Mesenchymal stem cell (in vitro differentiated cells and primary cell): ENCODE results near the gene DNAH10.

ENCODE experiments used
- DNase-seq: peaks from one replicate; pipeline ENCODE4 v3.0.0-alpha.2; 2013
- H2AFZ ChIP-seq: one replicate; pipeline ENCODE4 v1.6.1; 2013; ENCODE audit warnings: low read depth, mild to moderate bottlenecking, control low read depth, inconsistent platforms, low read length, moderate library complexity
- H2AK5ac ChIP-seq: 2 replicates; pipeline ENCODE4 v1.6.1; 2013; ENCODE audit warnings: low read length, moderate library complexity, mild to moderate bottlenecking, inconsistent platforms; ENCODE audit not compliant: severe bottlenecking
- H2BK120ac ChIP-seq: one replicate; pipeline ENCODE4 v1.6.1; 2013; ENCODE audit warnings: low read depth, mild to moderate bottlenecking, inconsistent platforms, low read length, moderate library complexity
- H2BK12ac ChIP-seq, 2 experiments: one replicate each; pipeline ENCODE4 v1.6.1; 2013; ENCODE audit warnings: inconsistent platforms in 2 of 2, low read length in 2 of 2, mild to moderate bottlenecking in 2 of 2, moderate library complexity in 2 of 2, control low read depth in 1 of 2
- H2BK15ac ChIP-seq: one replicate; pipeline ENCODE4 v1.6.1; 2013; ENCODE audit warnings: mild to moderate bottlenecking, low read depth, inconsistent platforms; ENCODE audit not compliant: poor library complexity, severe bottlenecking
- H2BK5ac ChIP-seq: 2 replicates; pipeline ENCODE4 v1.6.1; 2013; ENCODE audit warnings: low read depth, mild to moderate bottlenecking, low read length, control low read depth, inconsistent platforms; ENCODE audit not compliant: poor library complexity, severe bottlenecking
- H3K14ac ChIP-seq, 2 experiments: one replicate each; pipeline ENCODE4 v1.6.1; 2013; ENCODE audit warnings: inconsistent platforms in 2 of 2, low read length in 2 of 2, control low read depth in 1 of 2, mild to moderate bottlenecking in 1 of 2, moderate library complexity in 1 of 2
- H3K18ac ChIP-seq, 2 experiments: one replicate each; pipeline ENCODE4 v1.6.1; 2013; ENCODE audit warnings: inconsistent platforms in 2 of 2, low read length in 2 of 2, control low read depth in 1 of 2, low read depth in 1 of 2, mild to moderate bottlenecking in 1 of 2
- H3K23ac ChIP-seq, 2 experiments: one replicate each; pipeline ENCODE4 v1.6.1; 2013; ENCODE audit warnings: inconsistent platforms in 2 of 2, low read length in 2 of 2, mild to moderate bottlenecking in 2 of 2, moderate library complexity in 2 of 2, control low read depth in 1 of 2
- H3K27ac ChIP-seq: 2 replicates; pipeline ENCODE4 v1.5.1; 2013; ENCODE audit warnings: mild to moderate bottlenecking, moderate library complexity, low read length, control low read depth, inconsistent platforms; ENCODE audit not compliant: poor library complexity, severe bottlenecking
- H3K27me3 ChIP-seq, 2 experiments: 2 replicates each; pipeline versions ENCODE4 v1.6.1 to v1.7.0; 2013; ENCODE audit warnings: low read length in 2 of 2, mild to moderate bottlenecking in 2 of 2, moderate library complexity in 2 of 2, control low read depth in 1 of 2, inconsistent platforms in 1 of 2; ENCODE audit not compliant: control insufficient read depth in 1 of 2, insufficient read depth in 1 of 2
- H3K36me3 ChIP-seq, 2 experiments: 2 replicates each; pipeline versions ENCODE4 v1.6.1 to v1.7.0; 2013; ENCODE audit warnings: low read length in 2 of 2, control low read depth in 1 of 2, inconsistent platforms in 1 of 2, low read depth in 1 of 2, mild to moderate bottlenecking in 1 of 2; ENCODE audit not compliant: insufficient read depth in 2 of 2, control insufficient read depth in 1 of 2
- H3K4ac ChIP-seq, 2 experiments: one replicate each; pipeline ENCODE4 v1.6.1; 2013; ENCODE audit warnings: inconsistent platforms in 2 of 2, low read length in 2 of 2, mild to moderate bottlenecking in 2 of 2, moderate library complexity in 2 of 2, control low read depth in 1 of 2, low read depth in 1 of 2
- H3K4me1 ChIP-seq: 2 replicates; pipeline ENCODE4 v1.6.1; 2013; ENCODE audit warnings: low read depth, low read length, control low read depth; ENCODE audit not compliant: control insufficient read depth, insufficient read depth
- H3K4me2 ChIP-seq: 2 replicates; pipeline ENCODE4 v1.6.1; 2013; ENCODE audit warnings: low read length, mild to moderate bottlenecking, inconsistent platforms; ENCODE audit not compliant: poor library complexity, severe bottlenecking
- H3K4me3 ChIP-seq, 2 experiments: 2 replicates each; pipeline versions ENCODE4 v1.5.1 to v1.7.0; 2013; ENCODE audit warnings: low read length in 2 of 2, mild to moderate bottlenecking in 2 of 2, control low read depth in 1 of 2, low read depth in 1 of 2; ENCODE audit not compliant: insufficient read depth in 1 of 2
- H3K79me1 ChIP-seq: replicated peaks from 2 replicates; pipeline ENCODE4 v1.6.1; 2013; ENCODE audit warnings: mild to moderate bottlenecking, control low read depth, low read length, inconsistent platforms; ENCODE audit not compliant: poor library complexity, severe bottlenecking
- H3K9ac ChIP-seq: 2 replicates; pipeline ENCODE4 v1.7.0; 2013; ENCODE audit warnings: mild to moderate bottlenecking, low read length, moderate library complexity
- H3K9me3 ChIP-seq: 2 replicates; pipeline ENCODE4 v1.7.0; 2013; ENCODE audit warnings: mild to moderate bottlenecking, low read length; ENCODE audit not compliant: control insufficient read depth
- H4K8ac ChIP-seq: one replicate; pipeline ENCODE4 v1.6.1; 2013; ENCODE audit warnings: inconsistent platforms, mild to moderate bottlenecking, low read length, moderate library complexity
- H4K91ac ChIP-seq: one replicate; pipeline ENCODE4 v1.6.1; 2013; ENCODE audit warnings: mild to moderate bottlenecking, low read length, inconsistent platforms
- WGBS: methylation state at CpG from one replicate; pipeline ENCODE4 v1.1.7; 2013; ENCODE audit warnings: mixed read lengths; 5-methylcytosine and 5-hydroxymethylcytosine counted together

Gene DNAH10

DNA sequence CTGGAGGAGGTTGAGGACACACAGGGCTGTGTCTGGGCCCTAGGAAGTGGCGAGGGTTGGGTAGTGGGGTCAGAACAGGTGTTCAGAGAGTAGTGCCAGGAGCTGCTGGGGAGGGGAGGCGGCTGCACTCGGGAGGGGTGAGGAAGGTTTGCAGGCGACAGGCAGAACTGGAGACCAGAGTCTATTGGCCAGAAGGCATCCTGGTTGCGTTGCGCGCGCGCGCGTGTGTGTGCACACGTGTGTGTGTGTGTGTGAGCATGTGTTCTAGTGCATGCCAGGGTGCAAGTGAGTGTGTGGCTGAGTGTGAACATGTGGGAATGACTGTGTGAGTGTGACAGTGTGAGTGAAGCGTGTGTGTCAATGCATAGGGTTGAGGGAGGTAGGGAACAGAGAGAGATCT, 124.2 kb downstream of the DNAH10 start:
- no peak overlapping the region for H4K91ac ChIP-seq
- H3K4me1 ChIP-seq: no peaks in the 10 kb centered on the region
- no peak overlapping the region for H2BK5ac ChIP-seq
- H3K4me3 ChIP-seq: no peak overlapping the region
- H2AK5ac ChIP-seq: no peak overlapping the region
- 87% methylated on average over 13 of the region's 13 CpGs for WGBS
- no peak for DNase-seq
- no peak overlapping the region for H3K14ac ChIP-seq
- no peaks in the 10 kb centered on the region for H3K36me3 ChIP-seq
- no peak overlapping the region for H3K9ac ChIP-seq
- H3K27me3 ChIP-seq: peaks cover 61 to 65% of the 10 kb centered on the region in 2 experiments
- H3K9me3 ChIP-seq: peaks cover 5% of the 10 kb centered on the region
- H3K4me2 ChIP-seq: no peak overlapping the region
- H4K8ac ChIP-seq: no peak overlapping the region
- H2BK12ac ChIP-seq: no peak overlapping the region
- no peaks in the 10 kb centered on the region for H3K79me1 ChIP-seq
- no peak overlapping the region for H2BK15ac ChIP-seq
- no peak overlapping the region for H3K18ac ChIP-seq
- H3K4ac ChIP-seq: no peak overlapping the region
- H2AFZ ChIP-seq: no peak overlapping the region
- H3K23ac ChIP-seq: peak overlapping the region in 1 of 2 experiments; percentile 2
- no peak overlapping the region for H3K27ac ChIP-seq
- no peak overlapping the region for H2BK120ac ChIP-seq

DNA sequence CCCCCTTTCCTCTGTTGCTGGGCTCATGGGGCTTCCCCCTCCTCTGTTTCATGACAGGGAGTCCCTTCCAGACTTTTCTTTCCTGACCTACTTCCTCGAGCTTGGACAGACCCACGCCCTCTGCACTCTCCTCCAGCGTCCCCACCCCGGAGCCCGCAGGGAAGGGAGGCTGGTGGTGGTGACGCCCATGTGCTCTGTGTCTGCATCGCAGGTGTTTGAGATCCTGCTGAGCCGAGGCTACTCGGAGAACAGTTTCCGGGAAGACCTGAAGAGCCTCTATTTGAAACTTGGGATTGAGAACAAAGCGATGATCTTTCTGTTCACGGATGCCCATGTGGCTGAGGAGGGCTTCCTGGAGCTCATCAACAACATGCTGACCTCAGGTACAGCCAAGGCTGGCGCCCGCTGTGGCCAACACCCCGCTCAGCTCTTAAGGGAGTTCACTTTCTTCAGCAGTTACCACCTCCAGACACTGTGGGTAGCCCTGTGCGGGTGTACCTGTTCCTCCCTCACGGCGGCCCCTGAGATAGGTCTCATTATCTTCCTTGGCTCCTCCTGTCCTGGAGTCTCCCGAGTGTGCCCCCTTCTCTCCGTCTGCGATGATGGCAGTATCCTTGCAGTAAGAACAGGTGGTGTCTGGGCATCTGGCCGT, 125.0 kb downstream of the DNAH10 start:
- H4K8ac ChIP-seq: no peak overlapping the region
- H3K23ac ChIP-seq: no peak overlapping the region
- no peak overlapping the region for H3K14ac ChIP-seq
- H3K79me1 ChIP-seq: no peaks in the 10 kb centered on the region
- peaks cover 60 to 68% of the 10 kb centered on the region in 2 experiments for H3K27me3 ChIP-seq
- no peak overlapping the region for H3K4ac ChIP-seq
- H3K27ac ChIP-seq: no peak overlapping the region
- no peak overlapping the region for H3K4me2 ChIP-seq
- H4K91ac ChIP-seq: no peak overlapping the region
- no peaks in the 10 kb centered on the region for H3K36me3 ChIP-seq
- no peak overlapping the region for H2BK5ac ChIP-seq
- H2BK12ac ChIP-seq: no peak overlapping the region
- H3K4me3 ChIP-seq: no peak overlapping the region
- no peak overlapping the region for H3K18ac ChIP-seq
- H3K9me3 ChIP-seq: peaks cover 5% of the 10 kb centered on the region
- no peak overlapping the region for H2BK120ac ChIP-seq
- 86% methylated on average over 22 of the region's 22 CpGs for WGBS
- H3K4me1 ChIP-seq: peaks cover 6% of the 10 kb centered on the region
- H2AK5ac ChIP-seq: no peak overlapping the region
- no peak for DNase-seq
- H3K9ac ChIP-seq: no peak overlapping the region
- no peak overlapping the region for H2BK15ac ChIP-seq
- no peak overlapping the region for H2AFZ ChIP-seq

DNA sequence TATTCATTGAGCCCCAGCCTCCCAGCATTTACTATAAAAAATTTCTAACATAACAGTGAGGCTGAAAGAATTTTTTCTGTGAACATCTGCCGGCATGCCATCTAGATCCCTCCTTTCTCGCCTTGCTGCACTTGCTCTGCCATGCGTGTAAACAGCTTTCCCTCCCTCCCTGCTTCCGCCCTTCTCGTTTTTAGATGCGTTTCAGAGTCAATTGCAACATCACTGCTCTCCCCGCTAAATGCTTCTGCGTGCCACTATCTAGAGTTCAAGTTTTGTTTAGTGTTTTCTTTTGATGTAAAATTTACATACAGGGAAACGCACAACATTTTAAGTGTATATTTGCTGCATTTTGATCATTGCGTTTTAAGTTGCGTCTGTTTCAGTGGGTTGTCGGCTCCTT, 126.9 kb downstream of the DNAH10 start:
- no peak overlapping the region for H3K4me3 ChIP-seq
- no peak overlapping the region for H2BK15ac ChIP-seq
- H3K14ac ChIP-seq: no peak overlapping the region
- H4K91ac ChIP-seq: no peak overlapping the region
- H3K27ac ChIP-seq: no peak overlapping the region
- H2AK5ac ChIP-seq: no peak overlapping the region
- no peak overlapping the region for H2BK120ac ChIP-seq
- no peaks in the 10 kb centered on the region for H3K79me1 ChIP-seq
- no peak overlapping the region for H3K23ac ChIP-seq
- H2AFZ ChIP-seq: no peak overlapping the region
- no peak for DNase-seq
- H3K4me2 ChIP-seq: no peak overlapping the region
- peaks cover 5% of the 10 kb centered on the region for H3K9me3 ChIP-seq
- H3K18ac ChIP-seq: no peak overlapping the region
- H3K36me3 ChIP-seq: no peaks in the 10 kb centered on the region
- peaks cover 6% of the 10 kb centered on the region for H3K4me1 ChIP-seq
- H2BK5ac ChIP-seq: no peak overlapping the region
- WGBS: 89% methylated on average over 12 of the region's 12 CpGs
- H2BK12ac ChIP-seq: no peak overlapping the region
- H4K8ac ChIP-seq: no peak overlapping the region
- no peak overlapping the region for H3K9ac ChIP-seq
- no peak overlapping the region for H3K4ac ChIP-seq
- peaks cover 48 to 72% of the 10 kb centered on the region in 2 experiments for H3K27me3 ChIP-seq

DNA sequence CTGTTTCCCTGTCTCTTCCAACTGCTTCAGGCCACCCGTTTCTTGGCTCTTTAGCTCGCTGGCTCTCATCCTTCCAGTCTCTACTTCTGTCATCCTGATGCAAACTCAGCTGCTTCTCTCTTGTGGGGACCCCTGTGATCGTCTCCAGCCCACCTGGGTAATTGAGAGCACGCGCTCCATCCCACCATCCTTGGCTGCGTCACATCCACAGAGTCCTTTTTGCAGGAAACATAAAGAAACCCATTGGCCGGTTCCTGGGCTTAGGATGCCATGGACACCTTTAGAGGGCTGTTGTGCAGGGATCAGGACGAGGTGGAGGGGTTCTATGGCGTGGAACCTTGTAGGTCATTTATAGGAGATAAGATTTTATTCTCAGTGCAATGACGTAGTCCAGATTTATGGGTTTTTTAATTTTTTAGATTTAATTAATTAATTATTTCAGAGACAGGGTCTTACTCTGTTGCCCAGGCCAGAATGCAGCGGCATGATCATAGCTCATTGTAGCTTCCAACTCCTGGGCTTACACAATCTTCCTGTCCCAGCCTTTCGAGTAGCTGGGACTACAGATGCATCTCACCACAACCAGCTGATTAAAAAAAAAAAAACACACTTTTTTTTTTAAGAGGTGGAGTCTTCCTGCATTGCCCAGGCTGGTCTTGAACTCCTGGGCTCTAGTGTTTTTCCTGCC, 127.9 kb downstream of the DNAH10 start:
- H3K4me3 ChIP-seq: no peak overlapping the region
- no peak overlapping the region for H2BK12ac ChIP-seq
- H3K79me1 ChIP-seq: no peaks in the 10 kb centered on the region
- no peak overlapping the region for H3K23ac ChIP-seq
- no peak overlapping the region for H3K14ac ChIP-seq
- no peak overlapping the region for H2BK120ac ChIP-seq
- no peak overlapping the region for H3K18ac ChIP-seq
- H3K27ac ChIP-seq: no peak overlapping the region
- H3K36me3 ChIP-seq: no peaks in the 10 kb centered on the region
- no peak overlapping the region for H3K4me2 ChIP-seq
- H2AFZ ChIP-seq: no peak overlapping the region
- H3K27me3 ChIP-seq: peaks cover 46 to 64% of the 10 kb centered on the region in 2 experiments
- no peak overlapping the region for H3K9ac ChIP-seq
- H2AK5ac ChIP-seq: no peak overlapping the region
- H3K9me3 ChIP-seq: peaks cover 5% of the 10 kb centered on the region
- no peak overlapping the region for H4K8ac ChIP-seq
- no peak overlapping the region for H4K91ac ChIP-seq
- no peak overlapping the region for H2BK15ac ChIP-seq
- no peak for DNase-seq
- no peak overlapping the region for H3K4ac ChIP-seq
- 75% methylated on average over 11 of the region's 12 CpGs for WGBS
- peaks cover 6% of the 10 kb centered on the region for H3K4me1 ChIP-seq
- H2BK5ac ChIP-seq: no peak overlapping the region
